Measurements from ENCODE around the gene LDB2. TPM values are rescaled to one million over a fixed set of nuclear protein-coding genes. Genes with fewer than 3 reads are reported as not detected.

Gene LDB2
- polyA plus RNA-seq, 2 of the 4 experiments (the other 2 are of a cell fraction) = not detected

DNA sequence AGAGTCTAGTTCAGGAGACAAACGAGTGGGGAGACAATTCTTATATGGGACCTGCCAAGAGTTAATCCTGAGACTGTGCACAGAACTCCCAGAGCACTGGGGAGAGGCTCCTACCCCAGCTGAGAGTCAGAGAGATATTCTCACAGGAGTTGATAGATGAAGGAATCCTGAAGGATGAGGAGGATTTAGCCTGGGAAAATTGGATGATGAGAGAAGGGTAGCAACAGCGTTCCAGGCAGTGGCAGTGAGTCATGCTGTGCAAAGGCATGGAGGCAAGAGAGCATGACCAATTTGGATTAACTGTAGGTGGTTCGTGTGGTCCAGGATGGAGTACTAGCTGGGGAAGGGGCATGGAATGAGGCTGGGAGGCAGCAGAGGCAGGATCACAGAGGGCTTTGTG lies 318.6 kb downstream of the LDB2 start:
- ATAC-seq (no peak), FAIRE-seq (no peak), DNase-seq (ENCODE audit: low read depth in 1 of 2, low spot score in 1 of 2) (no peak)
- no peak for TF ChIP-seq CEBPB (IDR thresholded peaks at IDR 0.05)
- no peak for TF ChIP-seq EP300 (IDR thresholded peaks at IDR 0.05)
- TF ChIP-seq FOSB (CRISPR knock-in tag; IDR thresholded peaks at IDR 0.05) = no peak
- TF ChIP-seq CHD2 (IDR thresholded peaks at IDR 0.05; ENCODE audit: low read length, partially characterized antibody) = no peak
- no peak for TF ChIP-seq BCL3 (IDR thresholded peaks at IDR 0.05)
- TF ChIP-seq RFX5 (IDR thresholded peaks at IDR 0.05) = no peak
- POLR2A ChIA-PET = no interaction called here
- Histone ChIP-seq H3K4me1 (no peaks in the 10 kb centered on the region), H3K27ac (no peak overlapping the region), H3K9me3 (no peaks in the 10 kb centered on the region), H3K4me2 (no peak overlapping the region), H3K4me3 (no peak overlapping the region)
- CTCF ChIA-PET = interaction anchor here (0.7 kb wide), 1 partner anchor 1119 kb away, joined by 3 read pairs; no protein-coding TSS in a partner anchor
- WGBS (ENCODE audit: missing lambda C conversion rate) = 2% methylated on average over 3 of the region's 3 CpGs

DNA sequence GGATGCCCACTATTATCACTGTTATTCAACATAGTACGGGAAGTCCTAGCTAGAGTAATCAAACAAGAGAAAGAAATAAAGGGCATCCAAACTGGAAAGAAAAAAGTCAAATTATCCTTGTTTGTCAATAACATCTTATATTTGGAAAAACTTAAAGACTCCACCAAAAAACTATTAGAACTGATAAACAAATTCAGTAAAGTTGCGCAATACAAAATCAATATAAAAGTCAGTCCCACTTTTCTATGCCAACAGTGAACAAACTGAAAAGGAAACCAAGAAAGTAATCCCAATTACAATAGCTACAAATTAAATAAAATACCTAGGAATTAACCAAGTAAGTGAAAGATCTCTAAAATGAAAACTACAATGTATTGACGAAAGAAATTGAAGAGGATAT lies 321.3 kb downstream of the LDB2 start:
- H3K9me3 ChIP-seq = no peaks in the 10 kb centered on the region
- no peak for DNase-seq (ENCODE audit: low read depth in 1 of 2, low spot score in 1 of 2)
- no peaks in the 10 kb centered on the region for H3K4me1 ChIP-seq
- WGBS (ENCODE audit: missing lambda C conversion rate) = 3% methylated on average over 3 of the region's 3 CpGs
- CTCF ChIA-PET = no interaction called here
- H3K4me3 ChIP-seq = no peak overlapping the region
- POLR2A ChIA-PET = no interaction called here
- FAIRE-seq = no peak
- no peak for TF ChIP-seq MAFK (IDR thresholded peaks at IDR 0.05; ENCODE audit: partially characterized antibody)
- TF ChIP-seq CEBPB (IDR thresholded peaks at IDR 0.05) = peak in 1 of 2 experiments; percentile 11; a peak in 1 of 4 replicates
- no peak for ATAC-seq
- H3K4me2 ChIP-seq = no peak overlapping the region
- H3K27ac ChIP-seq = no peak overlapping the region

DNA sequence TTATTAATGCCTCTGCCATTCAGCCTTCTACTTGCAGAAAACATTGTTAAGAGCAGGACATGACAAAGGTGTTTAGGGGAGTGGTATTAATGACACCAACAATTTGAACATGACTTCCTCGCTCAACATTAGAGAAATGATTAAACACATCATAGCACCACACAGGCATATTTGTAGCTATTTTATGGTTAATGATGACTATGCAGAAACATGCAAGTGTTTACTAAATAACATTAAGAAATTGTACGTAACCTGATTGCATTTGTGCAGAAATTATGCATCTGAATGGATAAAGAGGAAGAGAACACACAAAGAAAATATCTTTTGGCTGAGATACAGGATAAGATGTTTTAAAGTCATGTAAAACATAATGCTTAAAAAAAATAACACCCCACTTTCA lies 323.5 kb downstream of the LDB2 start:
- no peaks in the 10 kb centered on the region for H3K9me3 ChIP-seq
- H3K4me1 ChIP-seq = no peaks in the 10 kb centered on the region
- no peak for FAIRE-seq
- ChIA-PET CTCF (no interaction called here), POLR2A (no interaction called here)
- no peak overlapping the region for H3K4me3 ChIP-seq
- no peak overlapping the region for H3K4me2 ChIP-seq
- no peak overlapping the region for H3K27ac ChIP-seq
- TF ChIP-seq MAFK (IDR thresholded peaks at IDR 0.05; ENCODE audit: partially characterized antibody) (peak; percentile 72), RAD21 (conservative IDR thresholded peaks at IDR 0.05 in 1 of 2, IDR thresholded peaks at IDR 0.05 in 1 of 2) (no peak), ZFP36 (IDR thresholded peaks at IDR 0.05; ENCODE audit: borderline replicate concordance, partially characterized antibody) (no peak), TFCP2L1 (CRISPR knock-in tag; IDR thresholded peaks at IDR 0.05) (no peak), CEBPB (IDR thresholded peaks at IDR 0.05) (no peak), HOXB5 (CRISPR knock-in tag; IDR thresholded peaks at IDR 0.05) (no peak)
- DNase-seq (ENCODE audit: low read depth in 1 of 2, low spot score in 1 of 2) = no peak
- 4% methylated on average over 2 of the region's 2 CpGs for WGBS (ENCODE audit: missing lambda C conversion rate)
- no peak for ATAC-seq

- Histone ChIP-seq H3K4me3 (no peak overlapping the region), H3K27ac (no peak overlapping the region), H3K4me2 (no peak overlapping the region), H3K9me3 (no peaks in the 10 kb centered on the region), H3K4me1 (no peaks in the 10 kb centered on the region)
- TF ChIP-seq TFCP2L1 (CRISPR knock-in tag; IDR thresholded peaks at IDR 0.05) = no peak
- no peak for TF ChIP-seq NR3C1 (IDR thresholded peaks at IDR 0.05)
- no peak for TF ChIP-seq CBX8 (IDR thresholded peaks at IDR 0.05)
- TF ChIP-seq POLR2AphosphoS2 (conservative IDR thresholded peaks at IDR 0.05; ENCODE audit: low read length) = no peak
- TF ChIP-seq, protein P1, sequence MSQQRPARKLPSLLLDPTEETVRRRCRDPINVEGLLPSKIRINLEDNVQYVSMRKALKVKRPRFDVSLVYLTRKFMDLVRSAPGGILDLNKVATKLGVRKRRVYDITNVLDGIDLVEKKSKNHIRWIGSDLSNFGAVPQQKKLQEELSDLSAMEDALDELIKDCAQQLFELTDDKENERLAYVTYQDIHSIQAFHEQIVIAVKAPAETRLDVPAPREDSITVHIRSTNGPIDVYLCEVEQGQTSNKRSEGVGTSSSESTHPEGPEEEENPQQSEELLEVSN (IDR thresholded peaks at IDR 0.05; ENCODE audit: borderline replicate concordance, low read depth) = no peak
- TF ChIP-seq NPAS2 (CRISPR knock-in tag; IDR thresholded peaks at IDR 0.05; ENCODE audit: borderline replicate concordance) = no peak
- TF ChIP-seq HES2 (IDR thresholded peaks at IDR 0.05) = no peak
- TF ChIP-seq GATA3 (IDR thresholded peaks at IDR 0.05; ENCODE audit: borderline replicate concordance) = no peak
- TF ChIP-seq BCL3 (IDR thresholded peaks at IDR 0.05) = no peak
- TF ChIP-seq, protein P2, sequence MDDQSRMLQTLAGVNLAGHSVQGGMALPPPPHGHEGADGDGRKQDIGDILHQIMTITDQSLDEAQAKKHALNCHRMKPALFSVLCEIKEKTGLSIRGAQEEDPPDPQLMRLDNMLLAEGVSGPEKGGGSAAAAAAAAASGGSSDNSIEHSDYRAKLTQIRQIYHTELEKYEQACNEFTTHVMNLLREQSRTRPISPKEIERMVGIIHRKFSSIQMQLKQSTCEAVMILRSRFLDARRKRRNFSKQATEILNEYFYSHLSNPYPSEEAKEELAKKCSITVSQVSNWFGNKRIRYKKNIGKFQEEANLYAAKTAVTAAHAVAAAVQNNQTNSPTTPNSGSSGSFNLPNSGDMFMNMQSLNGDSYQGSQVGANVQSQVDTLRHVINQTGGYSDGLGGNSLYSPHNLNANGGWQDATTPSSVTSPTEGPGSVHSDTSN (IDR thresholded peaks at IDR 0.05) = no peak
- no peak for FAIRE-seq
- no peak for ATAC-seq
- no peak for DNase-seq (ENCODE audit: low read depth in 1 of 2, low spot score in 1 of 2)
- POLR2A ChIA-PET = no interaction called here
- WGBS (ENCODE audit: missing lambda C conversion rate) = 15% methylated on average over 5 of the region's 5 CpGs
- CTCF ChIA-PET = no interaction called here
Observed at GRCh38 chr4:16573739-16574138, 324.7 kb downstream of the LDB2 start.

Data from A549 (cell line).